HPDE6-E6E7 (cell line): Measurements from ENCODE around the gene GPR173.

ENCODE experiments used
- DNase-seq: peaks from one replicate; pipeline ENCODE4 v3.0.0; 2011; ENCODE audit warnings: missing footprints; ENCODE audit errors: extremely low spot score

Gene GPR173

GRCh38 chrX:53071604-53072417 lies 23.2 kb downstream of the GPR173 start:
- DNase-seq: no peak

GRCh38 chrX:53072418-53073114 lies 24.0 kb downstream of the GPR173 start:
- DNase-seq: no peak

DNA sequence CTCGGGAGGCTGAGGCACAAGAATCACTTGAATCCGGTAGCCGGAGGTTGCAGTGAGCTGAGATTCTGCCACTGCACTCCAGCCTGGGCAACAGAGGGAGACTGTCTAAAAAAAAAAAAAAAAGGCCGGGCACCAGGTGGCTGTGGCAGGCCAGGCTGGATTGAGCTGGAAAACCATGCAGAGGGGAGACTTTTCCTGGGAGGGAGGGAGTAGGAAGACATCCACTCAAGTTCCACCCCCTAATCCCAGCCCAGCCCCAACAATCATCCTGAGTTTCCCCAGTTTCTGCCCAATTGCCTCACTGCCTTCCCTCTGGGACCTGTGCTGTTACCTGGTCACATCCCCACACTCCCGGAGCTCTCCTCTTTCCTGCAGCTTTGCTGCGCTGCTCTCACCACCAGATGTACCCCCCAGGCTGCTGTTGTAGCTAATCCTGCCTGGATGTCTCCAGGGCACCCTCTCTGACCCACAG lies 24.6 kb downstream of the GPR173 start:
- no peak for DNase-seq

DNA sequence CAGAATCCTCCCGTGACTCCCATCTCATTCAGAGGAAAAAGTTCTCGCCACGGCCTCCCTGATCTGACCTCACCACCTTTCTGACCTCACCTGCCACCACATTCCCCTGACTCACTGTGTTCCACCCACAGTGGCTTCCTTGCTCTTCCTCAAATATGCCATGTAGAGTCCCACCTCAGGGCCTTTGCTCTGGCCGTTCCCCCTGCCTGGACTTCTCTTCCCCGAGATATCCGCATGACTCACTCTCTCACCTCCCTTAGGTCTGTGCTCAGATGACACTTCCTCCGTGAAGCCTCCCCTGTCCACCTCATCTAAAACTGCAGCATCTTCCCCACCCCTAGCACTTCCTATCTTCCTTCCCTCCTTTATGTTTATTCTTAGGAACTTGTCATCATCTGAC lies 26.4 kb downstream of the GPR173 start:
- DNase-seq: no peak

DNA sequence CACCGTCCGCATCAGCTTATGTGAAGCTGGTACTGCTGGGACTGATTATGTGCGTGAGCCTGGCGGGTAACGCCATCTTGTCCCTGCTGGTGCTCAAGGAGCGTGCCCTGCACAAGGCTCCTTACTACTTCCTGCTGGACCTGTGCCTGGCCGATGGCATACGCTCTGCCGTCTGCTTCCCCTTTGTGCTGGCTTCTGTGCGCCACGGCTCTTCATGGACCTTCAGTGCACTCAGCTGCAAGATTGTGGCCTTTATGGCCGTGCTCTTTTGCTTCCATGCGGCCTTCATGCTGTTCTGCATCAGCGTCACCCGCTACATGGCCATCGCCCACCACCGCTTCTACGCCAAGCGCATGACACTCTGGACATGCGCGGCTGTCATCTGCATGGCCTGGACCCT lies 28.1 kb downstream of the GPR173 start:
- DNase-seq: no peak

DNA sequence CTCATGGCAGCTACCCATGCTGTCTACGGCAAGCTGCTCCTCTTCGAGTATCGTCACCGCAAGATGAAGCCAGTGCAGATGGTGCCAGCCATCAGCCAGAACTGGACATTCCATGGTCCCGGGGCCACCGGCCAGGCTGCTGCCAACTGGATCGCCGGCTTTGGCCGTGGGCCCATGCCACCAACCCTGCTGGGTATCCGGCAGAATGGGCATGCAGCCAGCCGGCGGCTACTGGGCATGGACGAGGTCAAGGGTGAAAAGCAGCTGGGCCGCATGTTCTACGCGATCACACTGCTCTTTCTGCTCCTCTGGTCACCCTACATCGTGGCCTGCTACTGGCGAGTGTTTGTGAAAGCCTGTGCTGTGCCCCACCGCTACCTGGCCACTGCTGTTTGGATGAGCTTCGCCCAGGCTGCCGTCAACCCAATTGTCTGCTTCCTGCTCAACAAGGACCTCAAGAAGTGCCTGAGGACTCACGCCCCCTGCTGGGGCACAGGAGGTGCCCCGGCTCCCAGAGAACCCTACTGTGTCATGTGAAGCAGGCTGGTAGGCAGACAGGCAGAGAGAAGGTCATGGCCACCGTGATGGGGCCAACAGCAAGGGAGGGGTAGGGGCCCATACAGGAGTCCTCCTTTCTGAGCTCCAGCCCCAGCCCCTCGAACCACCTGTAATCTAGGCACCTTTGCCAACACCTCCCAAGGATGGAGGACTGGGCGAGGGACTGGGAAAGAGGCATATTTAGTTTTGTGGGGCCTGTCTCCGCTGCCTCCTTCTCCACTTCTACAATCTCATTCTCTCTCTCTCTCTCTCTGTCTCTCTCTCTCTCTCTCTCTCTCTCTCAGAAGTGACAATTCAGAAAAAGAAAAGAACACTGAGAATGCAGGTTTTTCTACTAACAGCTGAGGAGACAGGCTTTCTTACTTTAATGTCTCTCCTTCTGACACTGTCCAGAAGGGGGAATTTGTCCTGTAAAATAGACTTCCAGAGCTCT lies 28.9 kb downstream of the GPR173 start:
- DNase-seq: no peak

- DNase-seq: no peak
These were observed 30.4 kb downstream of the GPR173 start for GRCh38 chrX:53078943-53079342.

- DNase-seq: no peak
These were observed 32.3 kb downstream of the GPR173 start for GRCh38 chrX:53080628-53081580.

DNA sequence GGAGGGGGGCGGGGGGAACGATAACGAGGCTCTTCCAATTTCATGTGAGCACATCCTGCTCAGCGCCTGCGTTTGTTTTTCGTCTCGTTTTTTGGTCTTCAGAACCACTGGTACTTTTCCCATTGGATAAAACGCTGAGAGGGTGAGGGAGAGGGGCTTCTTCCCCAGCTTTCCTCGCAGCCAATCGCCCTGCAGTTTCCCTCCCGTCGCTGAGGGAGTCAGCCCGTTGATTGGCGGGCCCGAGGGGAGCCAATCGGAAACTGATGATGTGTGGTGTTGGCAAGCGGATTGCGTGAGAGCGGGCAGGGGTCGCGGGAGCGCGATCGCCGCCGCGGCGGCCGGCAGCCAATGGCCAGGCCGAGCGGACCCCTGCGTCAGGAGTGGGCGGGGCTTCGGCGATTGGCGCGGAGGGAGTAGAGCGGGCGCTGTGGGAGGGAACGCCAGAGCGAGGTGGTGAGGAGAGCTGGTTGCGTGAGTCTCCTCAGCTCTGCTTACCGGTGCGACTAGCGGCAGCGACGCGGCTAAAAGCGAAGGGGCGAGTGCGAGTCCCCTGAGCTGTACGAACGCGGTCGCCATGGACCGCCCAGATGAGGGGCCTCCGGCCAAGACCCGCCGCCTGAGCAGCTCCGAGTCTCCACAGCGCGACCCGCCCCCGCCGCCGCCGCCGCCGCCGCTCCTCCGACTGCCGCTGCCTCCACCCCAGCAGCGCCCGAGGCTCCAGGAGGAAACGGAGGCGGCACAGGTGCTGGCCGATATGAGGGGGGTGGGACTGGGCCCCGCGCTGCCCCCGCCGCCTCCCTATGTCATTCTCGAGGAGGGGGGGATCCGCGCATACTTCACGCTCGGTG lies 33.6 kb downstream of the GPR173 start, which contains the start of gene TSPYL2:
TSS of gene TSPYL2 (plus strand) at position 443 of the 848 bp plus-strand sequence. CDS start at position 575, 132 bp downstream.
- peak; percentile 82 for DNase-seq

DNA sequence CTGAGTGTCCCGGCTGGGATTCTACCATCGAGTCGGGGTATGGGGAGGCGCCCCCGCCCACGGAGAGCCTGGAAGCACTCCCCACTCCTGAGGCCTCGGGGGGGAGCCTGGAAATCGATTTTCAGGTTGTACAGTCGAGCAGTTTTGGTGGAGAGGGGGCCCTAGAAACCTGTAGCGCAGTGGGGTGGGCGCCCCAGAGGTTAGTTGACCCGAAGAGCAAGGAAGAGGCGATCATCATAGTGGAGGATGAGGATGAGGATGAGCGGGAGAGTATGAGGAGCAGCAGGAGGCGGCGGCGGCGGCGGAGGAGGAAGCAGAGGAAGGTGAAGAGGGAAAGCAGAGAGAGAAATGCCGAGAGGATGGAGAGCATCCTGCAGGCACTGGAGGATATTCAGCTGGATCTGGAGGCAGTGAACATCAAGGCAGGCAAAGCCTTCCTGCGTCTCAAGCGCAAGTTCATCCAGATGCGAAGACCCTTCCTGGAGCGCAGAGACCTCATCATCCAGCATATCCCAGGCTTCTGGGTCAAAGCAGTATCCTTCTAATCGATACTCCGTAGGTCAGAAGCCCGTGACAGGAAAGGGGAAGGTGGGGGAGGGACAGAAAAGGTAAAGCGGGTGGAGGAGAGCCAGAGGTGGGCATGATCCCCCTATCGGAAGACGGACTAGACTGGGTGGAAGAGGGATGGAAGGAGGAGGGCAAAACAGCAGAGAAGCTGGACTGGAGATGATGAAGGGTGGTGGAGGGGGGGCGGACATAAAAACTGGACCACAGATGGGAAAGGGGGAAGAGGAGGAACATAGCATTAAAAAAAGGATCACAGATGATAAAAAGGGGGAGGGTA lies 34.4 kb downstream of the GPR173 start:
- no peak for DNase-seq

- DNase-seq: no peak
These were observed 35.5 kb downstream of the GPR173 start for GRCh38 chrX:53084043-53084570.

DNA sequence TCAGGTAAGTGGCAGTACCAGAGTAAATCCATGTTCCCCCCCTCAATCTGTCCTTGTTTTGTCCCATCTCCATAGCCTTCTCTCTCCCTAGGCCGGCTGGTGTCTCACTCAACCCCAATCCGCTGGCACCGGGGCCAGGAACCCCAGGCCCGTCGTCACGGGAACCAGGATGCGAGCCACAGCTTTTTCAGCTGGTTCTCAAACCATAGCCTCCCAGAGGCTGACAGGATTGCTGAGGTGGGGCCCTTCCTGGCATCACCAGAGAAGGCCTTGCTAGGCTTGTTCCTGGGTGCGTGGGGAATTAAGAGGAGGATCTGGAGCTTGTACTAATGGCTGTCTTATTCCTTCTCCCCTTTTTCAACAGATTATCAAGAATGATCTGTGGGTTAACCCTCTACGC lies 36.3 kb downstream of the GPR173 start:
- DNase-seq: no peak

GRCh38 chrX:53085661-53086229 lies 37.2 kb downstream of the GPR173 start:
- no peak for DNase-seq

DNA sequence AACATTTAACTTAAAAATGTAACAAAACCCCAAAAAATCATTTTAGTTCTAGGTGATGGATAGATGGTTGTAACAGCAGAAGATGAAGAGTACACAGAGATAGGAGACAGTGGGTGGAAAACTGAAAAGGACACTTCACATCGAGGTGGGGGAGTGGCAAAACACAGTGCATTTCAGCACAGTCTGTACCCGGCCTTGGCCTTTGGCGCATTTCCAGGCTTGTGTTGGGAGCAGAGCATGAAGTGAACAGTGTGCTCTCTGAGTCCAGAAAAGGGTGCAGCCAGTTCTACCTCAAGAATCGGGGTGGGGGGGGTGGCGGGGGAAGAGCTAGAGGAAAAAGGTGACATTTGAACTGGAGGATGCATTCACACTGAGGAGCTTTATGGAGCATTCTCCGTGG lies 37.9 kb downstream of the GPR173 start:
- no peak for DNase-seq

DNA sequence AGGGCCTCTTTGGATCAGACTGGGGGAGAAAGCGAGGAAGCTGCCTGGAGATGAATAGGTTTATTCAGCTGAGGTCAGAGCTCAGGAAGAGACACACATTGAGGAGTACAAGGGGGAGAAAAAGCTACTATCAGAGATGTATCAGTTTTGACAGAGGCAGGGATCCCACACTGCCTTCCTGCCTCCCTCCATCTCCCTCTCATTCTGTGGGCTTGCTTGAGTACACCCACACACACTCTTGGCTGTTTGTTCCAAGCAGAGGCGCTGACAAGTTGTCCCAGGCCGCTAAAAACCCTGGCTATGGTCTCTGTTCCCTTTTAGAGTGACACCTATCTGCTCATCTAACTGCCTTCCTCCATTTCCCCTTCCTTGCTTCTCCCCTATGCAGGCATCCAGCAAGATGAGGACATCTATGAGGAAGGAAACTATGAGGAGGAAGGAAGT lies 38.8 kb downstream of the GPR173 start:
- no peak for DNase-seq

- DNase-seq: peak; percentile 64
These were observed 39.8 kb downstream of the GPR173 start for GRCh38 chrX:53088136-53088974.

GRCh38 chrX:53089224-53089842 lies 40.7 kb downstream of the GPR173 start:
- no peak for DNase-seq
